ENCODE measurements around the gene SNRPD3.
"Not testable (repeated sequence)": the region's sequence is repeated elsewhere in the genome, so short reads cannot be mapped to it uniquely, and the experiment has no call there.

Gene SNRPD3

GRCh38 chr22:24532075-24532474 is 23.7 kb upstream of the SNRPD3 start:
- DNase-seq (ENCODE audit: low read depth), result no peak

GRCh38 chr22:24535348-24535747 is 20.5 kb upstream of the SNRPD3 start:
- no peak for DNase-seq (ENCODE audit: low read depth)

- DNase-seq (ENCODE audit: low read depth), result no peak
Measured at GRCh38 chr22:24536089-24536488, 19.7 kb upstream of the SNRPD3 start.

- no peak for DNase-seq (ENCODE audit: low read depth)
Measured at GRCh38 chr22:24540470-24540869, 15.3 kb upstream of the SNRPD3 start.

GRCh38 chr22:24541681-24542515 is 13.9 kb upstream of the SNRPD3 start:
- no peak for DNase-seq (ENCODE audit: low read depth)

GRCh38 chr22:24542641-24543040 is 13.2 kb upstream of the SNRPD3 start:
- DNase-seq (ENCODE audit: low read depth), result no peak

GRCh38 chr22:24543185-24543601 is 12.6 kb upstream of the SNRPD3 start:
- no peak for DNase-seq (ENCODE audit: low read depth)

GRCh38 chr22:24543679-24544243 is 12.0 kb upstream of the SNRPD3 start:
- no peak for DNase-seq (ENCODE audit: low read depth)

- DNase-seq (ENCODE audit: low read depth), result no peak
Measured at GRCh38 chr22:24548812-24549211, 7.0 kb upstream of the SNRPD3 start.

- DNase-seq (ENCODE audit: low read depth), result no peak
Measured at GRCh38 chr22:24550028-24550901, 5.5 kb upstream of the SNRPD3 start.

- peak; percentile 75 for DNase-seq (ENCODE audit: low read depth)
Measured at GRCh38 chr22:24550902-24551435, 4.8 kb upstream of the SNRPD3 start.

- DNase-seq (ENCODE audit: low read depth), result not testable (repeated sequence)
Measured at GRCh38 chr22:24552503-24553286, 3.1 kb upstream of the SNRPD3 start.

GRCh38 chr22:24553597-24554312 is 2.0 kb upstream of the SNRPD3 start:
- DNase-seq (ENCODE audit: low read depth), result no peak

GRCh38 chr22:24554313-24555164 is 1.3 kb upstream of the SNRPD3 start, which contains the start of gene GUCD1:
Gene GUCD1, minus strand, starts transcription at chr22:24555138. Its CDS starts 147 bp downstream, at chr22:24554991.
- no peak for DNase-seq (ENCODE audit: low read depth)

GRCh38 chr22:24559471-24559870 is 3.7 kb downstream of the SNRPD3 start:
- DNase-seq (ENCODE audit: low read depth), result no peak

- no peak for DNase-seq (ENCODE audit: low read depth)
Measured at GRCh38 chr22:24563246-24563645, 7.4 kb downstream of the SNRPD3 start.

- DNase-seq (ENCODE audit: low read depth), result no peak
Measured at GRCh38 chr22:24564376-24565058, 8.7 kb downstream of the SNRPD3 start.

- no peak for DNase-seq (ENCODE audit: low read depth)
Measured at GRCh38 chr22:24565077-24565476, 9.3 kb downstream of the SNRPD3 start.

- no peak for DNase-seq (ENCODE audit: low read depth)
Measured at GRCh38 chr22:24566899-24567511, 11.2 kb downstream of the SNRPD3 start.
